Keratinocyte (primary cell): ENCODE results near the gene PLA2G4D. TPM values are rescaled to one million over a fixed set of nuclear protein-coding genes. Genes with fewer than 3 reads are reported as not detected.

Experiments used
- DNase-seq: peaks from one replicate; pipeline ENCODE4 v3.0.0-alpha.2; 2011; ENCODE audit warnings: low read depth, missing footprints, low spot score
- FAIRE-seq: peaks from 2 replicates; lab custom pipeline; 2011; peaks lifted over from hg19 to GRCh38; lab: Jason Lieb, UNC
- H2AFZ ChIP-seq: 2 replicates; pipeline ENCODE4 v1.6.0; 2012; ENCODE audit warnings: low read length, control low read depth, inconsistent platforms; ENCODE audit not compliant: control insufficient read depth
- H3K27ac ChIP-seq: 2 replicates; pipeline ENCODE4 v1.5.1; 2011; ENCODE audit warnings: low read length; ENCODE audit not compliant: control insufficient read depth, insufficient read depth
- H3K27me3 ChIP-seq: 3 replicates; pipeline ENCODE4 v1.6.0; 2011; ENCODE audit warnings: low read length; ENCODE audit not compliant: control insufficient read depth, insufficient read depth; ENCODE audit errors: extremely low read depth
- H3K36me3 ChIP-seq, 2 experiments: 2 replicates in 1 of 2; 3 replicates in 1 of 2; pipeline ENCODE4 v1.5.1; 2011; ENCODE audit warnings: low read length in 2 of 2, mild to moderate bottlenecking in 1 of 2; ENCODE audit not compliant: control insufficient read depth in 2 of 2, insufficient read depth in 2 of 2; ENCODE audit errors: extremely low read depth in 1 of 2
- H3K4me1 ChIP-seq: 3 replicates; pipeline ENCODE4 v1.5.1; 2011; ENCODE audit warnings: low read length; ENCODE audit not compliant: control insufficient read depth, insufficient read depth; ENCODE audit errors: extremely low read depth
- H3K4me2 ChIP-seq: 3 replicates; pipeline ENCODE4 v1.6.0; 2011; ENCODE audit warnings: low read depth, low read length; ENCODE audit not compliant: control insufficient read depth, insufficient read depth; ENCODE audit errors: extremely low read depth
- H3K4me3 ChIP-seq, 3 experiments: fragments of 200-600 bp in 1 of 3; sonication (generic) in 1 of 3; 2 replicates in 2 of 3; 3 replicates in 1 of 3; pipeline ENCODE4 v1.5.1; 2011 to 2016; ENCODE audit warnings: low read length in 3 of 3, mild to moderate bottlenecking in 3 of 3, control low read depth in 2 of 3, inconsistent platforms in 1 of 3, low read depth in 1 of 3, mixed read lengths in 1 of 3, mixed run types in 1 of 3, moderate library complexity in 1 of 3; ENCODE audit not compliant: control insufficient read depth in 2 of 3, insufficient read depth in 2 of 3; ENCODE audit errors: extremely low read depth in 1 of 3
- H3K79me2 ChIP-seq: 2 replicates; pipeline ENCODE4 v1.6.0; 2012; ENCODE audit warnings: low read length; ENCODE audit not compliant: control insufficient read depth, insufficient read depth
- H3K9ac ChIP-seq: 3 replicates; pipeline ENCODE4 v1.6.0; 2011; ENCODE audit warnings: low read length; ENCODE audit not compliant: control insufficient read depth, insufficient read depth; ENCODE audit errors: extremely low read depth
- H3K9me1 ChIP-seq: 3 replicates; pipeline ENCODE4 v1.6.0; 2011; ENCODE audit warnings: low read length; ENCODE audit not compliant: control insufficient read depth, insufficient read depth; ENCODE audit errors: extremely low read depth
- H3K9me3 ChIP-seq: 2 replicates; pipeline ENCODE4 v1.5.1; 2012; ENCODE audit warnings: low read depth, low read length; ENCODE audit not compliant: control insufficient read depth
- H4K20me1 ChIP-seq: 3 replicates; pipeline ENCODE4 v1.6.0; 2011; ENCODE audit warnings: low read length; ENCODE audit not compliant: control insufficient read depth, insufficient read depth; ENCODE audit errors: extremely low read depth
- CTCF ChIP-seq, 3 experiments: IDR thresholded peaks in 1 of 3; conservative IDR thresholded peaks in 1 of 3; optimal IDR thresholded peaks in 1 of 3; 2 replicates in 2 of 3; 3 replicates in 1 of 3; pipeline versions ENCODE3 to v1.5.1; 2011; ENCODE audit warnings: low read length in 3 of 3, mild to moderate bottlenecking in 3 of 3, moderate library complexity in 2 of 3, control low read depth in 1 of 3, inconsistent platforms in 1 of 3; ENCODE audit not compliant: insufficient read depth in 2 of 3; ENCODE audit errors: extremely low read depth in 1 of 3
- EZH2 ChIP-seq: IDR thresholded peaks from one replicate; pipeline ENCODE4 v1.6.1; 2012; ENCODE audit warnings: inconsistent platforms, mild to moderate bottlenecking, low read length, moderate library complexity
- dilution Hi-C: fragments of 300-500 bp; cut with MboI; formaldehyde crosslinking; loops from one replicate; pipeline ENCODE4 v1.7.0; 2020; ENCODE audit warnings: low sequenced_read_pairs; ENCODE audit not compliant: extremely low pct_ligation_motif_present
- polyA plus RNA-seq, 5 experiments: library from polyadenylated mRNA; depleted of rRNA in 3 of 5; stranded (reverse) in 3 of 5; stranded (forward) in 1 of 5; unstranded in 1 of 5; fragments of >200 nt; gene quantifications; 1 replicate in 1 of 5; 2 replicates in 3 of 5; 3 replicates in 1 of 5; pipeline versions ENCODE4 v1.2.1 to v1.2.3, GENCODE V29; 2011 to 2012; ENCODE audit warnings: missing spikeins in 2 of 5, low read depth in 1 of 5, low replicate concordance in 1 of 5

PLA2G4D gene
- polyA plus RNA-seq, 1 donor (not counting 4 experiments of a cell fraction or from before 2014, with no cell fraction given), result 0.69 TPM

GRCh38 chr15:42121682-42122081 is 27.3 kb upstream of the PLA2G4D start:
- no peak overlapping the region for H3K4me3 ChIP-seq
- no peaks in the 10 kb centered on the region for H3K9me3 ChIP-seq
- H3K36me3 ChIP-seq, result no peaks in the 10 kb centered on the region
- TF ChIP-seq EZH2 (no peak), CTCF (optimal IDR thresholded peaks at IDR 0.05 in 1 of 3, IDR thresholded peaks at IDR 0.05 in 1 of 3, conservative IDR thresholded peaks at IDR 0.05 in 1 of 3; ENCODE audit: extremely low read depth in 1 of 3, insufficient read depth in 2 of 3, low read length in 3 of 3) (no peak)
- H3K79me2 ChIP-seq, result no peaks in the 10 kb centered on the region
- H3K9ac ChIP-seq, result no peak overlapping the region
- H4K20me1 ChIP-seq, result no peaks in the 10 kb centered on the region
- H2AFZ ChIP-seq, result no peak overlapping the region
- H3K27ac ChIP-seq, result no peak overlapping the region
- H3K4me1 ChIP-seq, result peaks cover 6% of the 10 kb centered on the region
- dilution Hi-C loops, result no loop called here
- no peak for FAIRE-seq
- no peak for DNase-seq
- H3K4me2 ChIP-seq, result no peak overlapping the region
- H3K9me1 ChIP-seq, result no peaks in the 10 kb centered on the region
- H3K27me3 ChIP-seq, result no peaks in the 10 kb centered on the region

- Histone ChIP-seq H4K20me1 (no peaks in the 10 kb centered on the region), H3K9me3 (no peaks in the 10 kb centered on the region), H3K4me3 (no peak overlapping the region), H3K9me1 (no peaks in the 10 kb centered on the region), H3K27ac (no peak overlapping the region), H3K27me3 (no peaks in the 10 kb centered on the region), H3K4me1 (peaks cover 6% of the 10 kb centered on the region), H3K9ac (no peak overlapping the region), H2AFZ (no peak overlapping the region), H3K4me2 (no peak overlapping the region), H3K79me2 (no peaks in the 10 kb centered on the region), H3K36me3 (no peaks in the 10 kb centered on the region)
- DNase-seq (no peak), FAIRE-seq (no peak)
- TF ChIP-seq EZH2 (no peak), CTCF (optimal IDR thresholded peaks at IDR 0.05 in 1 of 3, IDR thresholded peaks at IDR 0.05 in 1 of 3, conservative IDR thresholded peaks at IDR 0.05 in 1 of 3; ENCODE audit: extremely low read depth in 1 of 3, insufficient read depth in 2 of 3, low read length in 3 of 3) (no peak)
- dilution Hi-C loops, result no loop called here
Observed at GRCh38 chr15:42121021-42121420, 26.7 kb upstream of the PLA2G4D start.
